T-cell (primary cell): ENCODE data around the gene SMPDL3A. TPM values are rescaled to one million over a fixed set of nuclear protein-coding genes. Genes with fewer than 3 reads are reported as not detected.
"Not testable (repeated sequence)": the region's sequence is repeated elsewhere in the genome, so short reads cannot be mapped to it uniquely, and the experiment has no call there.

ENCODE experiments used
- ATAC-seq, 4 experiments: fragments of 200-7000 bp in 3 of 4; fragments of 150-1000 bp in 1 of 4; cut with Tn5 transposase; replicated peaks in 1 of 4; 1 replicate in 3 of 4; 2 replicates in 1 of 4; pipeline ENCODE4 v1.10.0; 2021; ENCODE audit warnings: moderate library complexity in 3 of 4, mild to moderate bottlenecking in 2 of 4, moderate number of reproducible peaks in 1 of 4
- CTCF ChIA-PET, 2 donors: fragments of 300-600 bp; sonication (Branson Sonifier 250); formaldehyde crosslinking; loops; one replicate each; lab custom pipeline; 2022; ENCODE audit warnings: antibody characterized with exemption in 2 of 2; lab: Charles Lee
- POLR2A ChIA-PET, 2 donors: fragments of 300-600 bp; sonication (Branson Sonifier 250); formaldehyde crosslinking; loops; one replicate each; lab custom pipeline; 2022; ENCODE audit warnings: antibody characterized with exemption in 2 of 2; lab: Charles Lee
- DNase-seq, 35 experiments: peaks; one replicate each; pipeline versions ENCODE4 v3.0.0 to v3.0.0-alpha.2; 2013 to 2023
- H3K27ac ChIP-seq: one replicate; pipeline ENCODE4 v1.5.1; 2013; ENCODE audit warnings: low read length
- H3K27me3 ChIP-seq, 2 experiments: replicated peaks in 1 of 2; 1 replicate in 1 of 2; 2 replicates in 1 of 2; pipeline versions ENCODE4 v1.6.1 to v1.7.0; 2013; ENCODE audit warnings: low read length in 1 of 2, mixed read lengths in 1 of 2; ENCODE audit not compliant: control insufficient read depth in 2 of 2, insufficient read depth in 2 of 2; ENCODE audit errors: extremely low read depth in 1 of 2
- H3K36me3 ChIP-seq, 2 donors: 1 replicate in 1 of 2; 2 replicates in 1 of 2; pipeline versions ENCODE4 v1.6.1 to v1.7.0; 2013; ENCODE audit warnings: low read length in 1 of 2; ENCODE audit not compliant: control insufficient read depth in 2 of 2, insufficient read depth in 1 of 2; ENCODE audit errors: extremely low read depth in 1 of 2
- H3K4me1 ChIP-seq, 2 experiments: 1 replicate in 1 of 2; 2 replicates in 1 of 2; pipeline versions ENCODE4 v1.6.1 to v1.7.0; 2013; ENCODE audit warnings: low read length in 2 of 2, mixed read lengths in 1 of 2; ENCODE audit not compliant: insufficient read depth in 2 of 2, control insufficient read depth in 1 of 2; ENCODE audit errors: extremely low read depth in 1 of 2
- H3K4me3 ChIP-seq, 2 donors: 1 replicate in 1 of 2; 2 replicates in 1 of 2; pipeline versions ENCODE4 v1.5.1 to v1.7.0; 2013; ENCODE audit warnings: mild to moderate bottlenecking in 2 of 2, low read length in 1 of 2, moderate library complexity in 1 of 2; ENCODE audit not compliant: control insufficient read depth in 1 of 2; ENCODE audit errors: extremely low read depth in 1 of 2
- H3K9me3 ChIP-seq: 2 replicates; pipeline ENCODE4 v1.7.0; 2013
- H3K27ac Mint-ChIP-seq, 2 donors: one replicate each; pipeline ENCODE4 v1.8.0; 2020 to 2021; ENCODE audit warnings: mild to moderate bottlenecking in 2 of 2, mixed read lengths in 2 of 2
- H3K27me3 Mint-ChIP-seq, 2 donors: one replicate each; pipeline ENCODE4 v1.8.0; 2021 to 2022; ENCODE audit warnings: mixed read lengths in 2 of 2
- H3K36me3 Mint-ChIP-seq: one replicate; pipeline ENCODE4 v1.8.0; 2021; ENCODE audit warnings: mixed read lengths
- H3K4me1 Mint-ChIP-seq, 3 donors: one replicate each; pipeline ENCODE4 v1.8.0; 2020 to 2022; ENCODE audit warnings: mixed read lengths in 3 of 3, mild to moderate bottlenecking in 1 of 3
- H3K4me3 Mint-ChIP-seq, 3 donors: one replicate each; pipeline ENCODE4 v1.8.0; 2020 to 2022; ENCODE audit warnings: mild to moderate bottlenecking in 3 of 3, mixed read lengths in 3 of 3, moderate library complexity in 3 of 3
- H3K9me3 Mint-ChIP-seq, 3 donors: one replicate each; pipeline ENCODE4 v1.8.0; 2020 to 2022; ENCODE audit warnings: mixed read lengths in 3 of 3
- WGBS: methylation state at CpG from one replicate; pipeline ENCODE4 v1.1.5; 2013; ENCODE audit warnings: missing lambda C conversion rate; ENCODE audit not compliant: insufficient coverage; 5-methylcytosine and 5-hydroxymethylcytosine counted together
- total RNA-seq, 35 experiments: library from RNA in 6 of 35; stranded (reverse) in 6 of 35; fragments of 120-200 nt in 1 of 35; gene quantifications; one replicate each; pipeline versions ENCODE4 v1.2.1 to v1.2.4 and lab custom pipeline; 2013 to 2026

SMPDL3A gene, protein sequence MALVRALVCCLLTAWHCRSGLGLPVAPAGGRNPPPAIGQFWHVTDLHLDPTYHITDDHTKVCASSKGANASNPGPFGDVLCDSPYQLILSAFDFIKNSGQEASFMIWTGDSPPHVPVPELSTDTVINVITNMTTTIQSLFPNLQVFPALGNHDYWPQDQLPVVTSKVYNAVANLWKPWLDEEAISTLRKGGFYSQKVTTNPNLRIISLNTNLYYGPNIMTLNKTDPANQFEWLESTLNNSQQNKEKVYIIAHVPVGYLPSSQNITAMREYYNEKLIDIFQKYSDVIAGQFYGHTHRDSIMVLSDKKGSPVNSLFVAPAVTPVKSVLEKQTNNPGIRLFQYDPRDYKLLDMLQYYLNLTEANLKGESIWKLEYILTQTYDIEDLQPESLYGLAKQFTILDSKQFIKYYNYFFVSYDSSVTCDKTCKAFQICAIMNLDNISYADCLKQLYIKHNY
- under 1 TPM in 1 of 5 donors, not detected in 4; 0.16 TPM for total RNA-seq
- 0.20 TPM for total RNA-seq (2013)
- total RNA-seq (lab: John Stamatoyannopoulos, UW): 0 to 0.42 (median 0.06) reads per million in 29 experiments

DNA sequence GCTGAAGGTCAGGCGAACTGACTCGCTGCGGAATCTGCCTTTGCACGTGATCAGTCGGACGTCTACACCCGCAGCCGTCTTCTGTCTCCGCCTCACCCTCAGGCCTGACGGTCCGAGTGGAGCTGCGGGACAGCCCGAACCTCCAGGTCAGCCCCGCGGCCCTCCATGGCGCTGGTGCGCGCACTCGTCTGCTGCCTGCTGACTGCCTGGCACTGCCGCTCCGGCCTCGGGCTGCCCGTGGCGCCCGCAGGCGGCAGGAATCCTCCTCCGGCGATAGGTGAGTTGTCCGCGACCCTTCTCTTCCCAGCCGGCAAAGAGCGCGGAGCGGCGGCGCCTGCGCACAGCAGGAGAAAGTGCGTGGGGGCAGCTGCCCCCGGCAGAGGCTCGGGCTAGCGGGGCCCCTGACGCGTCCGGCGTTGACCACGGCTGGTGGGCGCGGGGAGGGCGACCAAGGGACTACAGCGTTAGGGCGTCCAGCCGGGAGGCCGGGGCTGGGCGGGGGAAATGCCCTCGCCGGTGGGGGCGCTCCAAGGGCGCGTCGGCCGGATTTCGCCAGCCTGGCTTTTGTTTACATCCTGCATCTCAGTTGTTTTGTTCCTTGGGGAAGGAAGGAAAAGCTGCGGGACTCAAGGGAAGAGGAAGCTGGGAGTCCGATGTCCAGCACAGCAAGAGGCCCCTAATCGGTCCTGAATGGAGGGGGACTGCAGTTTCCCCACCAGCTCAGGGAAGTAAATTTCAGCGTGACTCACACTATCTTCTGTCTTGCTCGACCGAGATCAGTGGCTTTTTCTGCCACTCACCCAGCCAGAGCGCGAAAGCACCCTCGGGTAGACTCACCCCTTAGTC lies at the start of gene SMPDL3A:
Gene SMPDL3A (plus strand): TSS at position 77 of the 846 bp plus-strand sequence. CDS start 89 bp downstream, at position 166.
- H3K27me3 ChIP-seq: peaks cover 3 to 17% of the 10 kb centered on the region in 2 experiments
- under 1% methylated on average over 60 of the region's 71 CpGs for WGBS
- peaks cover 11 to 18% (median 11%) of the 10 kb centered on the region in 3 donors for H3K4me1 Mint-ChIP-seq
- ChIA-PET POLR2A (no interaction called here), CTCF (no interaction called here)
- peak within 1 kb of the TSS; percentile 72 to 75 (median 72) for H3K4me3 Mint-ChIP-seq
- no peak within 1 kb of the TSS for H3K27ac Mint-ChIP-seq
- no peak within 1 kb of the TSS for H3K27ac ChIP-seq
- H3K9me3 ChIP-seq: no peaks in the 10 kb centered on the region
- H3K9me3 Mint-ChIP-seq: no peaks in the 10 kb centered on the region
- peak; percentile 35 to 52 (median 43) for ATAC-seq
- H3K27me3 Mint-ChIP-seq: peaks cover 49 to 52% of the 10 kb centered on the region in 2 donors
- peak within 1 kb of the TSS; percentile 15 to 17 for H3K4me3 ChIP-seq
- peaks cover 0 to 13% of the 10 kb centered on the region in 2 experiments for H3K4me1 ChIP-seq
- H3K36me3 ChIP-seq: no peaks in the 10 kb centered on the region
- H3K36me3 Mint-ChIP-seq: no peaks in the 10 kb centered on the region
- DNase-seq: peak in 6 of 35 experiments; percentile 0 to 9 (median 4)

DNA sequence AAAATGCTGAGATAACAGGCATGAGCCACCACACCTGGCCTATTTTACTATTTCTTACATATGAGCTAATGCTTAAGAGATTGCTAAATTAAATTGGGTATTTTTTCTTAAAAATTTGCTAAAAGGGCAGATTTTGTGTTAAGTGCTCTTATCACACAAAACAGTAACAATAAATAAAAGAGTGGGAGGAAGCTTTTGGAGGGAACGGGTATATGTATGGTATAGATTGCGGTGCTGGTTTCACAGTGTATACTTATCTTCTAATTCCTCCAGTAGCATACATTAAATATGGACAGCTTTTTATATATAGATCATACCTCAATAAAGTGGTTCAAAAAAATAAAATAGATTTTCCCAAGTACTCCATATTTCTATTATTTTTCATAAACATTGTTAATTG lies 49.0 kb upstream of the SMPDL3A start:
- Histone ChIP-seq H3K27me3 (no peaks in the 10 kb centered on the region), H3K9me3 (no peaks in the 10 kb centered on the region), H3K4me1 (no peaks in the 10 kb centered on the region), H3K4me3 (no peak overlapping the region), H3K36me3 (no peaks in the 10 kb centered on the region), H3K27ac (no peak overlapping the region)
- no peaks in the 10 kb centered on the region for H3K27me3 Mint-ChIP-seq
- H3K27ac Mint-ChIP-seq: no peak overlapping the region
- H3K9me3 Mint-ChIP-seq: no peaks in the 10 kb centered on the region
- ATAC-seq: no peak
- no peaks in the 10 kb centered on the region for H3K4me1 Mint-ChIP-seq
- H3K4me3 Mint-ChIP-seq: no peak overlapping the region
- ChIA-PET CTCF (no interaction called here), POLR2A (no interaction called here)
- no peaks in the 10 kb centered on the region for H3K36me3 Mint-ChIP-seq
- WGBS: no CpG with 5 or more reads among the region's 2 CpGs
- no peak for DNase-seq

- Histone ChIP-seq H3K27ac (no peak overlapping the region), H3K9me3 (no peaks in the 10 kb centered on the region), H3K4me3 (no peak overlapping the region), H3K36me3 (no peaks in the 10 kb centered on the region), H3K27me3 (no peaks in the 10 kb centered on the region), H3K4me1 (no peaks in the 10 kb centered on the region)
- no peak for ATAC-seq
- no peak overlapping the region for H3K27ac Mint-ChIP-seq
- no peaks in the 10 kb centered on the region for H3K9me3 Mint-ChIP-seq
- H3K36me3 Mint-ChIP-seq: no peaks in the 10 kb centered on the region
- no peak overlapping the region for H3K4me3 Mint-ChIP-seq
- no peak for DNase-seq
- CTCF ChIA-PET: no interaction called here
- no peaks in the 10 kb centered on the region for H3K27me3 Mint-ChIP-seq
- WGBS: no CpG with 5 or more reads among the region's 2 CpGs
- POLR2A ChIA-PET: no interaction called here
- H3K4me1 Mint-ChIP-seq: no peaks in the 10 kb centered on the region
These were observed 48.1 kb upstream of the SMPDL3A start for GRCh38 chr6:122740936-122741335.

GRCh38 chr6:122744247-122744646 lies 44.8 kb upstream of the SMPDL3A start:
- ATAC-seq, H3K27ac ChIP-seq, H3K4me1 Mint-ChIP-seq, H3K4me3 Mint-ChIP-seq, H3K4me1 ChIP-seq, H3K27me3 Mint-ChIP-seq, H3K27me3 ChIP-seq, H3K27ac Mint-ChIP-seq, H3K36me3 ChIP-seq, H3K9me3 ChIP-seq, H3K36me3 Mint-ChIP-seq, H3K4me3 ChIP-seq, H3K9me3 Mint-ChIP-seq, POLR2A ChIA-PET: not testable (repeated sequence)
- WGBS: 59% methylated on average over 2 of the region's 8 CpGs
- CTCF ChIA-PET: interaction anchor here in 1 of 2 donors (1.2 kb wide), 1 partner anchor 95 kb away, joined by 5 read pairs; no protein-coding TSS in a partner anchor
- peak in 1 of 35 experiments; percentile 8 for DNase-seq

DNA sequence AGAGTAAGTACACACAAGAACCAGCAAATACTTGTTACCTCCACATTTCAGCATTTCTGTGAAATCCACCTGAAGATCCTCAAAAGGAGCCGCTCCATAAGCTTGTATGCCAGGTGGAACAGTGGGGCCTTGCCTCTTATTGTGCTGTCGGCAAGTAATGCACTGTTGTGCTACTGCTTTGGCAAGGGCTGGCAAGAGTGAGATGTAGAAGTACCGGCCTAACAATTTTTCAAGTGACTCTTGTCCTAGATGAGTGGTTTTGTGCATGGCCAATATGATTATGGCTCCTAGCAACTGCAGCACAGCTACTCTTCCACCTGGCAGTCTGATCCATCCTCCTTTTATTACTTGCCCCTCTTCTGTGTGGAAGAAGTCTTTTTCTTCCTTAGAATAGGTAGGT lies 44.2 kb upstream of the SMPDL3A start:
- H3K4me3 Mint-ChIP-seq, H3K27me3 Mint-ChIP-seq, H3K4me1 ChIP-seq, ATAC-seq, H3K27ac ChIP-seq, POLR2A ChIA-PET, H3K36me3 ChIP-seq, H3K4me1 Mint-ChIP-seq, H3K9me3 Mint-ChIP-seq, H3K27me3 ChIP-seq, H3K36me3 Mint-ChIP-seq, H3K9me3 ChIP-seq, DNase-seq, H3K4me3 ChIP-seq: not testable (repeated sequence)
- peak overlapping the region in 1 of 2 donors; percentile 10 for H3K27ac Mint-ChIP-seq
- 93% methylated on average over 3 of the region's 3 CpGs for WGBS
- CTCF ChIA-PET: interaction anchor here in 1 of 2 donors (1.2 kb wide), 1 partner anchor 94 kb away, joined by 5 read pairs; no protein-coding TSS in a partner anchor

GRCh38 chr6:122746688-122747087 lies 42.4 kb upstream of the SMPDL3A start:
- H3K27ac ChIP-seq: no peak overlapping the region
- ATAC-seq: no peak
- H3K27me3 Mint-ChIP-seq: no peaks in the 10 kb centered on the region
- no peak overlapping the region for H3K4me3 ChIP-seq
- H3K9me3 Mint-ChIP-seq: no peaks in the 10 kb centered on the region
- H3K36me3 Mint-ChIP-seq: no peaks in the 10 kb centered on the region
- peaks cover 10 to 21% (median 12%) of the 10 kb centered on the region in 3 donors for H3K4me1 Mint-ChIP-seq
- peaks cover 0 to 2% of the 10 kb centered on the region in 2 experiments for H3K4me1 ChIP-seq
- ChIA-PET CTCF (interaction anchor here in 1 of 2 donors (1.0 kb wide), 1 partner anchor 93 kb away, joined by 3 read pairs; no protein-coding TSS in a partner anchor), POLR2A (no interaction called here)
- H3K4me3 Mint-ChIP-seq: no peak overlapping the region
- no peaks in the 10 kb centered on the region for H3K36me3 ChIP-seq
- DNase-seq: no peak
- WGBS: 88% methylated on average over 5 of the region's 9 CpGs
- H3K27ac Mint-ChIP-seq: no peak overlapping the region
- no peaks in the 10 kb centered on the region for H3K27me3 ChIP-seq
- no peaks in the 10 kb centered on the region for H3K9me3 ChIP-seq
